HEK293 (cell line): ENCODE results near the gene TESK2.

Source experiments
- CTCF ChIA-PET: fragments of 350-600 bp; formaldehyde crosslinking; extraction: SDS; loops from one replicate; lab custom pipeline; 2021; ENCODE audit warnings: antibody characterized with exemption; lab: Yijun Ruan, JAX
- POLR2A ChIA-PET: fragments of 300-600 bp; formaldehyde crosslinking; extraction: SDS; loops from one replicate; lab custom pipeline; 2020; ENCODE audit warnings: antibody characterized with exemption, inconsistent platforms; lab: Yijun Ruan, JAX
- H3K27ac ChIP-seq: fragments of 200-500 bp; sonication (Bioruptor generic); 2 replicates; pipeline ENCODE4 v1.5.1; 2014; ENCODE audit warnings: low read depth, low read length, control low read depth, inconsistent platforms; ENCODE audit errors: extremely low read depth
- H3K36me3 ChIP-seq, 2 experiments: fragments of 200-500 bp in 1 of 2; sonication (Bioruptor generic) in 1 of 2; 1 replicate in 1 of 2; 2 replicates in 1 of 2; pipeline ENCODE4 v1.5.1; 2014 to 2017; ENCODE audit warnings: inconsistent platforms in 2 of 2, low read length in 2 of 2; ENCODE audit not compliant: control insufficient read depth in 2 of 2, insufficient read depth in 1 of 2
- H3K4me1 ChIP-seq: fragments of 200-500 bp; sonication (Bioruptor generic); 2 replicates; pipeline ENCODE4 v1.5.1; 2014; ENCODE audit warnings: mild to moderate bottlenecking, low read length, inconsistent platforms; ENCODE audit not compliant: control insufficient read depth, insufficient read depth
- H3K4me3 ChIP-seq: 2 replicates; pipeline ENCODE4 v1.5.1; 2011; ENCODE audit warnings: low read depth, mild to moderate bottlenecking, control low read depth, low read length, moderate library complexity
- H3K9me3 ChIP-seq: fragments of 200-500 bp; sonication (Bioruptor generic); 2 replicates; pipeline ENCODE4 v1.5.1; 2014; ENCODE audit warnings: low read depth, low read length, inconsistent platforms; ENCODE audit not compliant: control insufficient read depth, insufficient read depth
- GLIS1 ChIP-seq: fragments of 450-650 bp; formaldehyde crosslinking; IDR thresholded peaks from 2 replicates; pipeline ENCODE4 v1.5.1; 2016; ENCODE audit warnings: missing biosample characterization, missing genetic modification characterization
- HOXD13 ChIP-seq: sonication (generic); formaldehyde crosslinking; IDR thresholded peaks from 2 replicates; pipeline ENCODE4 v1.8.0; 2022; ENCODE audit warnings: missing genetic modification reagents, borderline replicate concordance
- KLF9 ChIP-seq: fragments of 450-650 bp; formaldehyde crosslinking; IDR thresholded peaks from 2 replicates; pipeline ENCODE4 v1.5.1; 2016; ENCODE audit warnings: missing biosample characterization, missing genetic modification characterization, low read depth
- ZBTB17 ChIP-seq: fragments of 450-650 bp; formaldehyde crosslinking; IDR thresholded peaks from 2 replicates; pipeline ENCODE4 v1.5.1; 2016; ENCODE audit warnings: missing biosample characterization, missing genetic modification characterization
- ZFP41 ChIP-seq: fragments of 450-650 bp; formaldehyde crosslinking; IDR thresholded peaks from 2 replicates; pipeline ENCODE4 v1.5.1; 2016; ENCODE audit warnings: missing biosample characterization, missing genetic modification characterization, borderline replicate concordance
- ZNF121 ChIP-seq: fragments of 450-650 bp; formaldehyde crosslinking; IDR thresholded peaks from 2 replicates; pipeline ENCODE4 v1.5.1; 2016; ENCODE audit warnings: missing biosample characterization, missing genetic modification characterization
- ZNF133 ChIP-seq: fragments of 450-650 bp; formaldehyde crosslinking; IDR thresholded peaks from 2 replicates; pipeline ENCODE4 v1.5.1; 2016; ENCODE audit warnings: missing biosample characterization, missing genetic modification characterization
- ZNF239 ChIP-seq: fragments of 450-650 bp; formaldehyde crosslinking; IDR thresholded peaks from 2 replicates; pipeline ENCODE4 v1.5.1; 2016; ENCODE audit warnings: missing biosample characterization, missing genetic modification characterization
- ZNF350 ChIP-seq: fragments of 450-650 bp; formaldehyde crosslinking; IDR thresholded peaks from 2 replicates; pipeline ENCODE4 v1.5.0; 2017; ENCODE audit warnings: missing biosample characterization, mild to moderate bottlenecking, missing genetic modification characterization
- ZNF416 ChIP-seq: fragments of 450-650 bp; formaldehyde crosslinking; IDR thresholded peaks from 2 replicates; pipeline ENCODE4 v1.5.1; 2016; ENCODE audit warnings: missing biosample characterization, missing genetic modification characterization
- ZNF48 ChIP-seq: fragments of 450-650 bp; formaldehyde crosslinking; IDR thresholded peaks from 2 replicates; pipeline ENCODE4 v1.5.1; 2016; ENCODE audit warnings: missing biosample characterization, missing genetic modification characterization
- ZNF510 ChIP-seq: fragments of 450-650 bp; formaldehyde crosslinking; IDR thresholded peaks from 2 replicates; pipeline ENCODE4 v1.5.1; 2018; ENCODE audit warnings: mild to moderate bottlenecking, missing genetic modification characterization, missing biosample characterization; ENCODE audit not compliant: insufficient replicate concordance
- ZNF621 ChIP-seq: fragments of 450-650 bp; formaldehyde crosslinking; IDR thresholded peaks from 2 replicates; pipeline ENCODE4 v1.5.1; 2017; ENCODE audit warnings: missing biosample characterization, missing genetic modification characterization
- ZNF623 ChIP-seq: fragments of 450-650 bp; formaldehyde crosslinking; IDR thresholded peaks from 2 replicates; pipeline ENCODE4 v1.5.1; 2016; ENCODE audit warnings: missing biosample characterization, missing genetic modification characterization
- TF ChIP-seq, protein P1 (sequence below): fragments of 450-650 bp; formaldehyde crosslinking; IDR thresholded peaks from 2 replicates; pipeline ENCODE4 v1.5.1; 2016; ENCODE audit warnings: missing biosample characterization, missing genetic modification characterization
- TF ChIP-seq, protein P2 (sequence below): fragments of 450-650 bp; formaldehyde crosslinking; IDR thresholded peaks from 2 replicates; pipeline ENCODE4 v1.5.1; 2017; ENCODE audit warnings: missing biosample characterization, missing genetic modification characterization
- TF ChIP-seq, protein P3 (sequence below): fragments of 450-650 bp; formaldehyde crosslinking; IDR thresholded peaks from 2 replicates; pipeline ENCODE4 v1.5.1; 2016; ENCODE audit warnings: missing biosample characterization, missing genetic modification characterization
- TF ChIP-seq, protein P4 (sequence below): fragments of 450-650 bp; formaldehyde crosslinking; IDR thresholded peaks from 2 replicates; pipeline ENCODE4 v1.5.1; 2017; ENCODE audit warnings: missing biosample characterization, missing genetic modification characterization

Gene TESK2

DNA sequence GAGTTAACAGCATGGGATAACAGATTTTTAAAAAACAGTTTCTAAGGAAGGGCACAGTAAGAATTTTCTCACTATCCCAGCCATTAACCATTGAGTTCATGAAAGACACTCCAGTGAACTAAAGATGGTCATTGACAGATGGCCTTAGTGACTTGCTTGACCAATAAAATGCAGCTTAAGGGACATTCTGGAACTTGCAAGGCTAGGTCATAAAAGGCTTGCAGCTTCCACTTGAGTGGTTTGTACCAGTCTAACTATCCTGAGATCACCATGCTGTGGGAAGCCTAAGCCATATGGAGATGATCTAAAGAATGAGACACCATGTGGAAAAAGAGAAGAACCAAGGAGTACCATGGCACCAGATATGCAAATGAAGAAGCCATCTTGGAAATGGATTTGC is 112.8 kb downstream of the TESK2 start:
- CTCF ChIA-PET, result interaction anchor here (1.5 kb wide), 1 partner anchor 18 kb away, joined by 5 read pairs; no protein-coding TSS in a partner anchor
- Histone ChIP-seq H3K9me3 (no peaks in the 10 kb centered on the region), H3K36me3 (no peaks in the 10 kb centered on the region), H3K27ac (no peak overlapping the region), H3K4me3 (no peak overlapping the region), H3K4me1 (peaks cover 3% of the 10 kb centered on the region; the same call in 1 of the 2 replicates)
- TF ChIP-seq ZNF621 (tag by site-specific recombination) (no peak), ZNF350 (tag by site-specific recombination) (peak; percentile 92)
- POLR2A ChIA-PET, result interaction anchor here (1.2 kb wide), 1 partner anchor 143 kb away, joined by 3 read pairs; the partner anchor contains the start of gene PRDX1

DNA sequence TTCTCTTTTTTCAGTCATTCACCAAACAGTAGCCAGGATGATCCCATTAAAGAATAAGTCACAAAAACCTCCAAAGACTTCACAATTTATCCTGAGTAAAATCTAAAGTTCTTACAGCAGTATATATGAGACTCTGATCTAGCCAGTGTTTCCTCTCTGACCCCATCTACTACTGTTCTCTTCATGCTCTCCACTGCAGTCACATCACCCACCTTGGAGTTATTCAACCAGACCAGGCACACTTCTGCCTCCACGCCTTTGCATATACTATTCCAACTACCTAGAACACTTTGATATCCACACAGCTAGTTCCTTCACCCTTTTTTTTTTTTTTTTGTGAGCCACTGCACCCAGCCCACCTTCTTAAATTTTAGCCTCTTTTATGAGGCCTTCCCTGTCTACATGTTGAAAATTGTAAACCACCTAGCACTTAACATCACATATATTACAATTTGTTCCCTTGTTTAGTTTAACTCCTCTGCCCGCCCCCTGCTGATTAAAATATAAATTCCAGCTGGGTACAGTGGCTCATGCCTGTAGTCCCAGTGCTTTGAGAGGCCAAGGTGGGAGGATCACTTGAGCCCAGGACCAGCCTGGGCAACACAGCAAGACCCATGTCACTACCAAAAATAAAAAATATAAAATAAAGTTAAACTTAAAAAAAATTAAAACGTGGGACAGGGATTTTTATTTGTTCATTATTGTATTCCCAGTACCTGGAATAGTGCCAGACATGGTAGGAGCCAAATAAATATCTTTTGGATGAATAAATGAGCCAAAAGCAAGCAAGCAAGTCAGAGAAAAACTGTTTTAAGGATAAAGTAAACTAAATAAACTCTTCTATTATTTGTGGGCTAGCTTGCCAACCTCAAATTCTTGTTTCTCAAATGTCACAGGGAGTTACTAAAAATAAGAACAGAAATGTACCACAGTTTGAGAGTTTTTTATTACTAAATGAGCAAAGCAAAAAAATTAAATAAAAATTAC is 115.6 kb downstream of the TESK2 start:
- no peaks in the 10 kb centered on the region for H3K36me3 ChIP-seq
- CTCF ChIA-PET, result interaction anchor here (0.6 kb wide), 1 partner anchor 124 kb away, joined by 5 read pairs; no protein-coding TSS in a partner anchor
- H3K9me3 ChIP-seq, result no peaks in the 10 kb centered on the region
- H3K27ac ChIP-seq, result no peak overlapping the region
- no peak for TF ChIP-seq ZNF623 (tag by site-specific recombination)
- TF ChIP-seq ZNF121 (tag by site-specific recombination), result peak; percentile 92
- TF ChIP-seq, protein P1, sequence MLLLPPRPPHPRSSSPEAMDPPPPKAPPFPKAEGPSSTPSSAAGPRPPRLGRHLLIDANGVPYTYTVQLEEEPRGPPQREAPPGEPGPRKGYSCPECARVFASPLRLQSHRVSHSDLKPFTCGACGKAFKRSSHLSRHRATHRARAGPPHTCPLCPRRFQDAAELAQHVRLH (tag by site-specific recombination), result 0 out of 2 replicates have a peak, but pooled peaks have one; percentile 43
- no peak for TF ChIP-seq ZNF510 (tag by site-specific recombination)
- TF ChIP-seq GLIS1, result no peak
- TF ChIP-seq, protein P2, sequence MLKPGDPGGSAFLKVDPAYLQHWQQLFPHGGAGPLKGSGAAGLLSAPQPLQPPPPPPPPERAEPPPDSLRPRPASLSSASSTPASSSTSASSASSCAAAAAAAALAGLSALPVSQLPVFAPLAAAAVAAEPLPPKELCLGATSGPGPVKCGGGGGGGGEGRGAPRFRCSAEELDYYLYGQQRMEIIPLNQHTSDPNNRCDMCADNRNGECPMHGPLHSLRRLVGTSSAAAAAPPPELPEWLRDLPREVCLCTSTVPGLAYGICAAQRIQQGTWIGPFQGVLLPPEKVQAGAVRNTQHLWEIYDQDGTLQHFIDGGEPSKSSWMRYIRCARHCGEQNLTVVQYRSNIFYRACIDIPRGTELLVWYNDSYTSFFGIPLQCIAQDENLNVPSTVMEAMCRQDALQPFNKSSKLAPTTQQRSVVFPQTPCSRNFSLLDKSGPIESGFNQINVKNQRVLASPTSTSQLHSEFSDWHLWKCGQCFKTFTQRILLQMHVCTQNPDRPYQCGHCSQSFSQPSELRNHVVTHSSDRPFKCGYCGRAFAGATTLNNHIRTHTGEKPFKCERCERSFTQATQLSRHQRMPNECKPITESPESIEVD (tag by site-specific recombination), result 0 out of 2 replicates have a peak, but pooled peaks have one; percentile 41
- H3K4me1 ChIP-seq, result peaks cover 3% of the 10 kb centered on the region; the same call in 1 of the 2 replicates
- POLR2A ChIA-PET, result interaction anchor here (0.7 kb wide), 1 partner anchor 11 kb away, joined by 6 read pairs; no protein-coding TSS in a partner anchor
- no peak overlapping the region for H3K4me3 ChIP-seq

DNA sequence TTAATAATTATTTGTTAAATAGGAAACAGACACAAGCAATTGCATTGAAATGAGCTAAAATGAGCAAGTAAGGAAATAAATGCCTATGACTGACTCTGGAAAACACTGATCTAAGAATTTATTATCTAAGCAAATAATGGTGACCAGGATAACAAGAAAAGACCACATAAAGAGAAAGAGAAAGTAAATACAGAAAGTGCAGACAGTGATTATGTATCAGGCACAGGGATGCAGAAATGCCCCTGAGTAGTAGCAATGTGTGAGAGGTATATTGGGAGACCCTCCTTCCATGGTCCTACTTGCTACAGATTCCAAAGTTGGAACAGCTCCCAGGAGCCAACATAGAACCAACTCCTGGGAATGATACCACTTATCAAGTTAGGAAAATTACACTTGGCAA is 117.4 kb downstream of the TESK2 start:
- CTCF ChIA-PET, result interaction anchor here (0.6 to 1.6 kb wide), 5 partner anchors 14 to 972 kb away, joined by 3 to 7 read pairs (median 4); no protein-coding TSS in a partner anchor
- no peaks in the 10 kb centered on the region for H3K36me3 ChIP-seq
- no peak overlapping the region for H3K4me3 ChIP-seq
- no peaks in the 10 kb centered on the region for H3K9me3 ChIP-seq
- H3K27ac ChIP-seq, result no peak overlapping the region
- TF ChIP-seq ZNF416 (tag by site-specific recombination) (no peak), HOXD13 (CRISPR knock-in tag) (no peak), ZNF239 (tag by site-specific recombination) (no peak), ZNF133 (tag by site-specific recombination) (no peak), ZFP41 (tag by site-specific recombination) (no peak)
- TF ChIP-seq, all 188 proteins: peak for 0
- H3K4me1 ChIP-seq, result peaks cover 3% of the 10 kb centered on the region; the same call in 1 of the 2 replicates
- POLR2A ChIA-PET, result interaction anchor here (1.0 to 1.9 kb wide), 2 partner anchors 34 to 118 kb away, joined by 3 to 5 read pairs; partner anchors contain the start of genes MUTYH, TESK2 and TOE1

DNA sequence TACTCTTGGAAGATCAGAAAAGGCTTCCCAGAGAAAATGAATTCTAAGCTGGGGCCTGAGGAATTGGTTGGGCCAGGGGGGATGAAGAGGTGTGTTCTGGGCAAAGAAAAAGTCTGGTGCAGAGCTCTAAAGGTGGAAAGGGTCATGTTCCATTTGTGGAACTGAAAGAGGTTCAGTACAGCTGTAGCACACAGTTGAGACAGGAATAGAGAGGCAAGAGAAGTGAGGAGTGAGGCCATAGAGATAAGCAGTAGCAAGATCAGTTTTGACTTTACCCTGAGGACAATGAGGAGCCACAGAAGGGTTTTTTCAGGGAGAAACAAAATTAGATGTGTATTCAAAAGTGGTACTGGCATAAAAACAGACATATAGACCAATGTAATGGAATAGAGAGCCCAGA is 120.4 kb downstream of the TESK2 start:
- CTCF ChIA-PET, result interaction anchor here (0.8 kb wide), 1 partner anchor 10 kb away, joined by 3 read pairs; no protein-coding TSS in a partner anchor
- Histone ChIP-seq H3K4me1 (no peaks in the 10 kb centered on the region; the same call in 1 of the 2 replicates), H3K4me3 (no peak overlapping the region), H3K9me3 (no peaks in the 10 kb centered on the region), H3K27ac (no peak overlapping the region), H3K36me3 (no peaks in the 10 kb centered on the region)
- POLR2A ChIA-PET, result no interaction called here
- TF ChIP-seq, protein P3, sequence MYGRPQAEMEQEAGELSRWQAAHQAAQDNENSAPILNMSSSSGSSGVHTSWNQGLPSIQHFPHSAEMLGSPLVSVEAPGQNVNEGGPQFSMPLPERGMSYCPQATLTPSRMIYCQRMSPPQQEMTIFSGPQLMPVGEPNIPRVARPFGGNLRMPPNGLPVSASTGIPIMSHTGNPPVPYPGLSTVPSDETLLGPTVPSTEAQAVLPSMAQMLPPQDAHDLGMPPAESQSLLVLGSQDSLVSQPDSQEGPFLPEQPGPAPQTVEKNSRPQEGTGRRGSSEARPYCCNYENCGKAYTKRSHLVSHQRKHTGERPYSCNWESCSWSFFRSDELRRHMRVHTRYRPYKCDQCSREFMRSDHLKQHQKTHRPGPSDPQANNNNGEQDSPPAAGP (tag by site-specific recombination), result no peak
- TF ChIP-seq ZNF350 (tag by site-specific recombination) (no peak), ZNF48 (tag by site-specific recombination) (no peak), ZBTB17 (tag by site-specific recombination) (no peak), KLF9 (no peak)
- TF ChIP-seq, protein P4, sequence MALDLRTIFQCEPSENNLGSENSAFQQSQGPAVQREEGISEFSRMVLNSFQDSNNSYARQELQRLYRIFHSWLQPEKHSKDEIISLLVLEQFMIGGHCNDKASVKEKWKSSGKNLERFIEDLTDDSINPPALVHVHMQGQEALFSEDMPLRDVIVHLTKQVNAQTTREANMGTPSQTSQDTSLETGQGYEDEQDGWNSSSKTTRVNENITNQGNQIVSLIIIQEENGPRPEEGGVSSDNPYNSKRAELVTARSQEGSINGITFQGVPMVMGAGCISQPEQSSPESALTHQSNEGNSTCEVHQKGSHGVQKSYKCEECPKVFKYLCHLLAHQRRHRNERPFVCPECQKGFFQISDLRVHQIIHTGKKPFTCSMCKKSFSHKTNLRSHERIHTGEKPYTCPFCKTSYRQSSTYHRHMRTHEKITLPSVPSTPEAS (tag by site-specific recombination), result no peak
